Activated CD4-positive, alpha-beta T cell treated with anti-CD3 and anti-CD28 coated beads, Interleukin-2, amount 50 U/mL, for 48 hours (primary cell): ENCODE data around the gene TENT5C.
A peak's percentile ranks its signal among the peaks of the same experiment; 100 is the strongest.
"Not testable (repeated sequence)": the region's sequence is repeated elsewhere in the genome, so short reads cannot be mapped to it uniquely, and the experiment has no call there.

Experiments
- DNase-seq, 2 experiments: peaks; one replicate each; pipeline ENCODE4 v3.0.0-alpha.2; 2020

TENT5C gene

GRCh38 chr1:117605774-117606648 lies at the start of gene TENT5C:
Gene TENT5C, plus strand, starts transcription at chr1:117606048. Its CDS starts 16,821 bp downstream, at chr1:117622869.
- DNase-seq = peak; percentile 98

DNA sequence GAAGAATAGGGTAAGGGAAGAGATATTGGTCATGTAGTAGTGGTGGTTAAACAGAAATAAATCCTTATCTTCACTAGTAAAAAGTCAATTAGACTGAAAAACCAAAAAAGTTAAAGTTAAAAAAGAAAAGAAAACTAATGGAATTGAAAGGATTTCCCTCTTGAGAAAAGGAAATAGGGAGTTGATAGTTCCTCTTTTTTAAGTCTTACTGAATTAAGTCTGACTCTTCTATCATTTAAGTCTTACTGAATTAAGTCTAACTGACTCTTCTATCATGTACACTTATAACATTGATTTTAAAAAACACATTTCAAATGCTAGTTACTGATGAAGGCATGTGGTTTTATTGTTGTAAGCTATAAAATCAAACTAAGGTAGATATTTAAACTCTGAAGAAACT lies 49.5 kb upstream of the TENT5C start:
- DNase-seq = no peak

GRCh38 chr1:117556976-117557375 lies 48.9 kb upstream of the TENT5C start:
- no peak for DNase-seq

DNA sequence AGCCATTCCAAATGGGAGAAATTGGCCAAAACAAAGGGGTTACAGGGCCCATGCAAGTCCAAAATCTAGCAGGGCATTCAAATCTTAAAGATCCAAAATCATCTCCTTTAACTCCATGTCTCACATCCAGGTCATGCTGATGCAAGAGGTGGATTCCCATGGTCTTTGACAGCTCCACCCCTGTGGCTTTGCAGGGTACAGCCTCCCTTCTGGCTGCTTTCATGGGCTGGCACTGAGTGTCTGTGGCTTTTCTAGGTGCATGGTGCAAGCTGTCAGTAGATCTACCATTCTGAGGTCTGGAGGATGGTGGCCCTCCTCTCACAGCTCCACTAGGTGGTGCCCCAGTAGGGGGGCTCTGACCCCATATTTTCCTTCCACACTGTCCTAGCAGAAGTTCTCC lies 47.4 kb upstream of the TENT5C start:
- not testable (repeated sequence) for DNase-seq

DNA sequence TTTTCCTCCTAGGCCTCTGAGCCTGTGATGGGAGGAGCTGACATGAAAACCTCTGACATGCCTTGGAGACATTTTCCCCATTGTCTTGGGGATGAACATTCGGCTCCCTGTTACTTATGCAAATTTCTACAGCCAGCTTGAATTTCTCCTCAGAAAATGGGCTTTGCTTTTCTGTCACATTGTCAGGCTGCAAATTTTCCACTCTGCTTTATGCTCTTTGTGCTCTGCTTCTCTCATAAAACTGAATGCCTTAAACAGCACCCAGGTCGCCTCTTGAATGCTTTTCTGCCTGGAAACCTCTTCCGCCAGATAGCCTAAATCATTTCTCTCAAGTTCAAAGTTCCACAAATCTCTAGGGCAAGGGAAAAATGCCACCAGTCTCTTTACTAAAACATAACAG lies 46.7 kb upstream of the TENT5C start:
- DNase-seq = no peak

DNA sequence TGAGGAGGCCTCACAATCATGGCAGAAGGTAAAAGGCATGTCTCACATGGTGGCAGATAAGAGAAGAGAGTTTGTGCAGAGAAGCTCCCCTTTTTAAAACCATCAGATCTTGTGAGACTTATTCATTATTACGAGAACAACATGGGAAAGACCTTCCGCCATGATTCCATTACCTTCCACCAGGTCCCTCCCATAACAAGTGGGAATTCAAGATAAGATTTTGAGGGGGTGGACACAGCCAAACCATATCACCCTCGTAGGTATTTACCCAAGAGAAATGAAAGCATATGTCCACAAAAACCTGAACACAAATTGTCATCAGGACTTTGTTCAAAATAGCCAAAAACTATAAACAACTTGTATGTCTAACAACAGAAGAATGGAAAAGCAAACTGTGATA lies 45.9 kb upstream of the TENT5C start:
- no peak for DNase-seq

DNA sequence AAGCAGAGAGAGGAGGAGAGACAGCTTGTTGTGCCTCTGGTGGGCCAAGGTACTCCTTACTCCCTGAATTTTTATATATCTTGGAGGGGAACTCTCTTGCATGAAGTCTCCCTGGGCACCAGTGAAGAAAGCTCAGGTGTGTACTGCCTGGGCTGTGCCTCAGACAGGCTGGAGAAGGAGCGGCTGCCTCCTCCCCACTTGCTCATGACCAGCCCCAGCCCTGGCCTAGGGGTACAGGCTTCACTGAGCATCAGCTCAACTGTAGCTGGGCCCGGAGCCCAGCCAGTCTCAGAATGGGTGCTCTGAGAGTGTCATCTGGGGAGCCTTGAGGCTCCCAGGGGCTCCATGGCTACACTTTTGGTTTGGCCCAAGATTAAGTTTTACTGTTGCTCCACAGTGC lies 44.8 kb upstream of the TENT5C start:
- DNase-seq = no peak

- DNase-seq = no peak
These were observed 44.3 kb upstream of the TENT5C start for GRCh38 chr1:117561551-117561950.

- DNase-seq = no peak
These were observed 43.0 kb upstream of the TENT5C start for GRCh38 chr1:117562581-117563491.

DNA sequence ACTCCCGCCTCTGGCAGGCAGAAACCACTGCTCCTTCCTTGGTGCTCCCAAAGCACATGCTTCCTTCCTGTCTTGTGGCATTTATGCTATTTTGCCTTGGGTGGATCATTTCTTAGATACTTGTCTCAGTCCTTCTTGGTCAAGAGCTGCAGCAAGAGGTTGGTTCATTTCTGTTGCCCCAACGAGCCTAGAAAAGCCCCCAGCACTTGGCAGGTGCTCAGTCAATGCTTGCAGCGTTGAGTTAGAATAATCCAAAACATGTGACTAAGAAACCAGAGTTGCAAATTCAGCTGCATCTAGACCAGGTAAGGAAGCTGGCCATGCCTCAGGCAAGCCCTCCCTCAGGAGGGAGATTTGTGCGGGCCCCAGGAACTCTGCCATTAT lies 42.4 kb upstream of the TENT5C start:
- DNase-seq = no peak

GRCh38 chr1:117564227-117565075 lies 41.4 kb upstream of the TENT5C start:
- DNase-seq = no peak

- DNase-seq = no peak
These were observed 40.7 kb upstream of the TENT5C start for GRCh38 chr1:117565076-117565556.

DNA sequence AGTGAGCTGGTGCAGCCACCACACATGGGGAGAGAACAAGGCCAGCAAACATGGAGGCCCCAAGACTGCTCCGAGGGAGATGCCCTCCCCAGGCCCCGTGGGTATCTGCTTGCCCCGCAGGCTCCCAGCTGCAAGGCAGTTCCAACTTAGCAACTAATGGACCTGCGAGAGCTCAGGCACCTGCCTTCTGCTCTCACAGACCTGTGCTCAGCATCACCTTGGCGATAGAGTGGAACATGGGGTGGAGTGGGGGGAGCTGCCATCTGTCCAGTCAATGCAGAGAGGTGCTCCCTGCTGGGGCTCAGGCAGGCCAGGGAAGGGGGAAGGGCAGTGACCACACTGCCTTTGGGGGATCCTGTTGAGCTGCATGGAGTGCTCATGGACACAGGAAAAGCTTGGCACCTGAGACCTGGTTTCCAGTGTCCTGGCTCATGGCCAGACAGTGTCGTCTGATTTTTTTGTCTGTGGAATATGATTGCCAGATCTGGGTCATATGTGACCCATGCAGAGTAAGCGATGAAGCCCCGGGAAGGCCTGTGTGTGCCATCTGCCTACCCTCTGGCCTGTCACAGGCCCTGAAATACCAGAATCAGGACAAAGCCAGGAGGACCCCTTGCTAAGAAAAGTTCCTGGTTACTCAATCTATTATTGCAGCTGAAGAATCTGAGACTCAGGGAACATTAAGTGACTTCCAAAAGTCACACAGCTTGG lies 39.9 kb upstream of the TENT5C start:
- DNase-seq = no peak

GRCh38 chr1:117566556-117566955 lies 39.3 kb upstream of the TENT5C start:
- no peak for DNase-seq

- DNase-seq = no peak
These were observed 38.4 kb upstream of the TENT5C start for GRCh38 chr1:117567435-117567834.

- no peak for DNase-seq
These were observed 37.9 kb upstream of the TENT5C start for GRCh38 chr1:117567976-117568375.

GRCh38 chr1:117568999-117569398 lies 36.8 kb upstream of the TENT5C start:
- no peak for DNase-seq

- no peak for DNase-seq
These were observed 36.0 kb upstream of the TENT5C start for GRCh38 chr1:117569856-117570255.

- DNase-seq = no peak
These were observed 34.8 kb upstream of the TENT5C start for GRCh38 chr1:117570988-117571409.

DNA sequence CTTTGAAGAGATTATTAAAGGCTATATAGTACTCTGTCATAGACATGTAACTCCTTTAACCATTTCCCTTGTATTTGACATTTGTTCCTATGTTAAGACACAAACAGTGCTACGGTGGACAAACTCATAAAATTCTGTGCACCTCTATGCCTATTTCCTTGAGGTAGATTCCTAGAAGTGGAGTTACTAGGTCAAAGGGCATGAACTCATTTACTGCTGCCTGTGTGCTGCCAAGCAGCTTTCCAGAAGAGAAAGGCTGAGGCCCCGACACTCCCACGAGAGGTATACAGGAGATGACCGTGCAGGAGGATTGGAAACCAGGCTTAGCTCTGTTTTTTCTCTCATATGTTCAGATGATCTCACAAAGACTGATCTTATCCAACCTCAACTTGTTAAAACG lies 34.4 kb upstream of the TENT5C start:
- DNase-seq = no peak

- peak; percentile 10 to 15 for DNase-seq
These were observed 33.3 kb upstream of the TENT5C start for GRCh38 chr1:117572546-117572945.
